DMS79 treated with DMSO at 0.1 percent for 48 hours (cell line): Measurements from ENCODE around the gene AFTPH.

Experiments used
- DNase-seq: peaks from one replicate; lab custom pipeline; 2025; lab: John Stamatoyannopoulos, UW

AFTPH gene

DNA sequence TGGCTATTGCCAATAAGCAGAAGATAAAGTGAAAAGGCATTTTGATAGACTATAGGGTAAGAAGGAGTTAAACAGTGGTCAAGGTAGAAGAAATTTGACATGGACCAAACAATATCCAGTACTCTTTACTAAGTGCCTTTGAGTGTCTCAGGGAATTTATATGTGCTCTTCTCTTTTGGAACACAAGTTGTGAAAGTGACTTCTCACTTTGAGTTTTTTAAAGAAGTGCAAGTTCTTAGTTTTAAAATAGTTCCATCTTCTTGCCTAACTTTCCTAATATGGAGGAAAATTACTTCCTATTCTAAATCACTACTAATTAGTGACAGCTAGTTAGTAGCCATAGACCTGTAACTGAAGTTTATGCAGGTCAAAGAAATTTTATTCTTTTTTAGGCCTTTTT lies 63.4 kb downstream of the AFTPH start:
- DNase-seq: no peak

DNA sequence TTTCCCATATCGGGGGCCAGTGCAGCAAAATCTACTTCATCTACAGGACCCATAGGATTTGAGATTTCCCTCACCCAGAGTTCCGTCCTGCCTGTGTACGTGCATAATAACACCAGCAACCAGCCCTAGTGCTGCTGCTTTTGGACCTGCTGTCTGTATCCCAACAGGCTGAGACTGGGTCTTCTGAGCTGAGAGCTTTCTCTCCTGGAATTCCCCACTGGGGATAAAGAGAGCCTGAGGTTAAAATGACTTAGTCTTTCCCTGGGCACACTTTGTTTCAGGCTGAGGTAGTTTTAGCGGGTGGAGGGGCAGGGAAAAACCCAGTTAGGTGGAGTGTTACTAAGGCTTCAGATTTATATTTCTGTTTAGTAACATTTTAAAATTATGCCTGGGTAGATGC lies 67.1 kb downstream of the AFTPH start:
- no peak for DNase-seq

DNA sequence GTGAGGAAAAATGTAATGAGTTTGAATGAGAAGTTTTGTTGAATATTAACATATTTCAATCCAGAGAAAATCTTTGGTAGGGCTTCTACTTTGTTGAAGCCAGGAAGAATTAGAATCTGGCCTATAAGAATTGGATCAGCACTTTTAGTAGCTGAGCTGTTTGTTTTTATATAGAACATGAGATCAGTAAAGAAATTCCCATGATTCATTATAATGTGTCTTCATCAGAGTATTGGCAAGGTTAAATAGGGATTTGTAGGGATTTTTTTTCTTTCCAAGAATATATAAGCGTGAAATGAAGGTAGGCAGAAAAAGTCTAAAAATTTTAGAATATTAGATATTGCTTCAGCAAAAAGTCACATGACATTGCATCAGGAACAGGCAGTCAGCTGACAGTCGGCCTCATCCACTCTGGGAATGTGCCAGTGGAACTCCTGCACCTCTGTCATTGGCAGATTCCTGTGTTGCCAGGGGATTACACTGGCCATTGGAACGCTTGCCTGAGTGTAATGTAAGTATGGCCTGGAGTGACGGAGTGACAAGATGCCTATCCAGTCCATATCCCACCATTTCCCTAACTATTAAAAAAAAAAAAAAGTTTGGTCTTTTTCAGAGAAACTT lies 69.0 kb downstream of the AFTPH start:
- no peak for DNase-seq

DNA sequence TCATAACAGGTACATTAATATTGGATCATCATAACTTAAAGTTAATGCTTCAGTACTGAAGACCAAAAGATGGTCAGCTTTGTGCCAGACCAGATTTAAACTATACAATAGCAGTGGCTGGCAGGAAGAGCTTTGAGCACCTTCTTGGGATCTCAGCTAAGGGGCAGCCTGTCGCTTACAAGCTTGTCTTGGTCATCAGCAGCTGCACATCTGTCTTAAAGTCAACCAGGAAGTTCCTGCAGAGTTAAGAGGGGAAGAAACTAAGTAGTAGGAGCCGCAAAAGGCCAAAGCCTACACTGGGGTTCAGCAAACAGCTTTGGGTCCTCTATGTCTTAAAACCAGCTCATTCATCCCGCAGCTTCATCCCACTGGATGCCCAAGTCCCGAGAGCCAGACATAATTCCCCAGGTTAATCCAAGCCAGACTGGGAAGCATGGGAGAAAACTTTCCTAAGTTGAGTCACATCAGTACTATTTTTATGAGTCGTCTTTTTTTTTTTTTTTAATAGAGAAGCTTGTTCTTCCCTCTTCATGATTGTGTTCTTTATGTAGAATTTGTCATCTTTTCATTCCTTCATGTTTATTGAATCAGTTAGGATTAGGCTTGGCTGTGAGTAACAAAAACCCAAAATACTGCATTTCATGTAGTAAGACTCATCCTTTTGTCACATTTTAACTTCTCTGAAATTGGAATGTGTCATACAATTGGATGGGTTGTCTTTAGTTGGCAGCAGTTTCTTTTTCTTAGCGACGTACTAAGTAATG lies 70.3 kb downstream of the AFTPH start:
- no peak for DNase-seq

DNA sequence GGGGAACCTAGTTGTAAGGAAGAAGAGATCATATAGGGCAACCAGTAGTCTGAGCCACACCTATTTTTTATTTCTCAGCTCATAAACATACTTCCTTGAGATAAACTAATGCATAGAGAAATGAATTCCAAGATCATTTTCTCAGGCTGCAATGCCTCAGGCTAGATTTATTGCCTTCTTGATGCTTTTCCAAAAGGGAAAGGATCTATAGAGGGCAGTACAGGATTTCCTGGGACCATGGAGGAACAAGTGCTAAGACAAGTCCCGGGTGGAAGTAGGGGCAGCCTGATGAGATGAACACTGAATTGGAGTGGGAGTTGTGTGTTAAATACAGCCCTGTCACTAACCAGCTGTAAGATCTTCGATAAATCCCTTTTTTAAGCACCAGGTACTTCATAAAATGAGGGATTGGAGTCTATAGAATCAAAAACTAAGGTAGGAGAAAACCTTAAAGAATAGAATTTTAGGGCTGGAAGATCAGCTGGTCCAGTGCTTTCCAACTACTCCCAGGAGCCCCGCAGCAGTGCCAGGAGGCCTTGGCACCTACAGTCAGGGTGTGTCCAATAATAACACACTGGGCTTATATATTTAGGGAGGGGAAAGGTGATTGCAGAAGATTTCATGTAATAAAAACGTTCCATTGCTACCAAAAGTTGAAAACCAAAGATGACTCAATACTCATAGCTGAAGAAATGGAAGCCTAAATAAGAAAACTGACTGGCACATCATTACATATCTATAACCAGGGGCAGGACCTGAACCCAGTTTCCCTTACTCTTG lies 71.5 kb downstream of the AFTPH start:
- no peak for DNase-seq

DNA sequence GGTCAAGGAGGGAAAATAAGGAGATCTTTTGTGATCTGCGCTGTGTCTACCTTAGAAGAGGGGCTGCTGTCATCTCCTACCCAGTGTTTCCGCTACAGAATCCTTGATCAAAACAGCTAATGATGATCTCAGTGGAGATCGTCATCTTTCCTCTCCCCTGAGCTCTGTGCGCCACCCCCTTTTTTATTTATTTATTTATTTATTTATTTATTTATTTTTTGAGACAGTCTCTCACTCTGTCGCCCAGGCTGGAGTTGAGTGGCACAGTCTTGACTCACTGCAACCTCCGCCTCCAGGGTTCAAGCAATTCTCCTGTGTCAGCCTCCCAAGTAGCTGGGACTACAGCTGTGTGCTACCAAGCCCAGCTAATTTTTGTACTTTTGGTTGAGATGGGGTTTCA lies 74.1 kb downstream of the AFTPH start:
- no peak for DNase-seq

DNA sequence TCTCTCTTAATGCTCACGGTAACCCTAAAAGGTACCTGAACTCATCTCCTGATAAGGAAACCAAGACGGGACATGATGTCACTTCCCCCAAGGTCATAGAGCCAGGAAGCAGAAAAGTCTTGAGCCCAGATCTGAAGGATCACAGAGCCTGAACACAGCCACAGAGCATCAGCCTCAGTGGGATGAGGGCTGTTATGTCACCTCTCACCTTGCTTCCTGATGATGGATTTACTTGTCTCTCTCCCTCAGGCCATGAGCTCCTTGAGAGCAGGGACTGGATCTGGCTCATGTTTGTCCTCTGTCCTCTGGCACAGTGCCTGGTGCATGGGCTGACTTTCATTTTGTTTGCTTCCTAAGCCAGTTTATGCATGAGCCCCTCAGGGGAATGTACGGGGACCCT lies 75.3 kb downstream of the AFTPH start:
- peak; percentile 61 for DNase-seq

DNA sequence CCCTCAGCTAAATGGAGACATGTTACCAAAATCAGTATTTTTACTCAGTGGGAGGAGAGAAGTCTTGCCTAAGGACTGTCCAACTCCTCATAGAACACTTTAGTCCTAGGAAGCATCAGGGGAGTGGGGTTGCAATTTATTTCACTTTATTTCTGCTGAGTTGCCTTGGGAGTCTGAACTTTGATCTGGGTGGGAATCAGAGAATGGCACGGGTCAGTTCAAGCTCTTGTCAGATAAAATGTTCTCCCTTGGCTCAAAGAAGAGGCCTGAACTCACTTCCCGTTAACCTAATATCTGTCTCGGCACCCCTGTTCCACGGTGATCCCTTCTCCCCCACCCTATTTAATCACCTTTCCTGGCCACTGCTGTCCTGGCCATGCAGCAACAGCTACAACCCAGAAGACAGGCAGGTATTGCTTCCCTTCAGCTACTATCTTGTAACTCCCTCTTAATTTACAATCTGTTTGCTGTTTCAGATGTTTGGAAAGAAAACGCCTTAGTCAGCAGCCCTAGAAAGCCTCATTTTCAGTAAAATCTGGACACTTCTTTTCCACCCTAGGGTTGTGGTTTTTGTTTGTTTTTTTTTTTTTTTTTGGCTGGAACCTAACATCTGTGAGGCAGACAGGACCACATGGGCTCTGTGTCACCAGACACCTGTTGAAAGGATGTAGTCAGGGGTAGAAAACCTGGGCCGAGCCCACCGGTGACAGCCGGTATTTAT lies 77.1 kb downstream of the AFTPH start:
- DNase-seq: no peak

DNA sequence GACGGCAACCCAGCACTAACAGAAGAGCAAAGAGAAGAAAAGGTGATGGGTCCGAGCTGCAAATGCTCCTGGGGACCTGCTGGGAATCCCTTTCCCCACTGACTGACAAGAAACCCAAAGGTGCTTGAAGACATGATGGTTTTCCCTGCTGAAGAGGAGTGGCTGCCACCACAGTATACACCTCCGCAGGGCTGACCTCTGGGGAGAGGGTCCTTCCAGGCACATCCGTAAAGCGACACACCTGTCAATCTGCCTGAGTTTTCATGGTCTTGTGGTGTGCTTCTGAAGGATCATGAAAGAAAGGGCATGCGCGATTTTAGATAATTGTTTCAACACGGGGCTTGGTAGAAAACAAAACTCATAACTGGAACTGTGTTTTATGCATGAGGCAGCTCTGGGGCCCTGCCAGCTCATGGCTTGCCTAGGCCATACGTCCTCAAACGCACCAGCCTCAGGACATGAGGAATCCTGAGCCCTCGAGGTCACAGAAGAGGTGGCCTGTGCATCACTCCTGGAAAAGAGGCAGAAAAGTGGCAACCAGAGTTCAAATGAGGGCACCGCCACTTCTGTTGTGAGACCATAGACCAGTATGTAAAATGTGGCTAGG lies 77.8 kb downstream of the AFTPH start:
- no peak for DNase-seq

DNA sequence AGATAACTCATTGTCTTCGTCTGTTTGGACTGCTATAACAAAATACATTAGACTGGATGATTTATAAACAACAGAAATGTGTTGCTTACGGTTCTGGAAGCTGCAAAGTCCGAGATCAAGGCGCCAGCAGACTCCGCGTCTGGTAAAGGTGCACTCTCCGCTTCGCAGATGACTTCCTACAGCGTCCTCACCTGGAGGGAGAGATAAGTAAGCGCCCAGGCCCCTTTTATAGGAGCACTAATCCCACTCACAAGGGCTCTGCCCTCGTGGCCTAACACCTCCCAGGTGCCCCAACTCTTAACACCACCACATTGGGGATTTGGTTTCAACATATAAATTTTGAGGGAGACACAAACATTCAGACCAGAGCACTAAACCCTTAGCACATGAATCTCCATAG lies 78.3 kb downstream of the AFTPH start:
- no peak for DNase-seq

DNA sequence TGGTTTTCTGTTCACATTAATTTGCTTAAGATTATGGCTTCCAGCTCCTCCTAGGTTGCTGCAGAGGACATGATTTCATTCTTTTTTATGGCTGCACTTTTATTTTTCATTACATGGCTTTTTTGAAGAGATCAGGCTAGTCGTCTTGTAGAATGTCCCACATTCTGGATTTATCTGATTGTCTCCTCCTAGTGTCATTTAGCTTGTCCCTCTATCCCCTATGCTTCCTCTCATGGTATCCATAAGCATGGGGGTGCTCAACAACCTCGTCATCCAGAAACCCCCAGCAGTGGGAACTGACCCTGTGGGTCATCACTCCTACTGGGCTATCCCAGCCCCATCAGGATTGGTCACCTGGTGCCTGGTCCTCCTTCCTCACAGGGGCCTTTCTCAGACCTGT lies 80.0 kb downstream of the AFTPH start:
- DNase-seq: no peak

DNA sequence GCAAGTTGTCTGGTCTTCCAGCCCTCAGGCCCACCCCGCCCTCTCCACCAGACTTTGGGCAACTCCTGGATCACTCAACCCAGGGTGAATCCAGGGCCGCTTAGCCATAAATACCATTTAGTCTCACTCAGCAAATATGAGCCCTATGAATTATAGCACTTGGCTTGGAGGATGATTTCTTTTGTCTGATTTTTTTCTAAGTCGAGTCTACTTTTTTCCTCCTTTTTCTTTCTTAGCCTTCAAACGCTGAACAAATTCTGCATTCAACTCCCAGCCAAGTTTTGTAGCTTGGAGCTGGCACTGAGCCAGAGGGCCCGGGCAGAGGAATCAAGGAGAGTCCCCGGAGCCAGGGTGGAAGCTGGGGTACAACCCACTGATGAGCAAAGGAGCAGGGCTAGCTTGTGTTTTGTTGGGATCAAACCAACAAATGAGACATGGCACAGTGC lies 80.9 kb downstream of the AFTPH start:
- peak; percentile 10 for DNase-seq

DNA sequence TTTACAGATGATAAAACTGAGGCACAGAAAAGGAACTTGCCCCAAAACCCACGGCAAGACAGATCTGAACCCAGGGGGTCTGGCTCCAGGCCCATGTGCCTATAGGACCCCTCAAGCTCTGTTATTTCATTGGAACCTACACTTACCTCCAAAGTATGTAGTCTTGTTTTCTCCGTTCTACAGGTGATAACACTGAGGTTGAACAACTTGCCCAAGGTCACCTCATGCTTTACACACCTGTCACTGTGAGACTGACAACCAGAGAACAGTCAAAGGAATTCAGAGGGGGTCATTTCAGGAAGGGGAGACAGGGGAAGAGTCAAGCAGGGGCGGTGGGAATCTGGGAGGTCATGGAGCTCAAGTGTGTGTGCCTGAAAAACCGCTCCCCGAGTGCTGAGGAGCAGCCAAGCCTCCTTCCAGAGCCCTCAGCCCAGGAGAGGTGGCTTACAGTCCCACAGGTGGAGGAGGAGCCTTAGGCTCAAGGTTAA lies 81.9 kb downstream of the AFTPH start:
- no peak for DNase-seq

DNA sequence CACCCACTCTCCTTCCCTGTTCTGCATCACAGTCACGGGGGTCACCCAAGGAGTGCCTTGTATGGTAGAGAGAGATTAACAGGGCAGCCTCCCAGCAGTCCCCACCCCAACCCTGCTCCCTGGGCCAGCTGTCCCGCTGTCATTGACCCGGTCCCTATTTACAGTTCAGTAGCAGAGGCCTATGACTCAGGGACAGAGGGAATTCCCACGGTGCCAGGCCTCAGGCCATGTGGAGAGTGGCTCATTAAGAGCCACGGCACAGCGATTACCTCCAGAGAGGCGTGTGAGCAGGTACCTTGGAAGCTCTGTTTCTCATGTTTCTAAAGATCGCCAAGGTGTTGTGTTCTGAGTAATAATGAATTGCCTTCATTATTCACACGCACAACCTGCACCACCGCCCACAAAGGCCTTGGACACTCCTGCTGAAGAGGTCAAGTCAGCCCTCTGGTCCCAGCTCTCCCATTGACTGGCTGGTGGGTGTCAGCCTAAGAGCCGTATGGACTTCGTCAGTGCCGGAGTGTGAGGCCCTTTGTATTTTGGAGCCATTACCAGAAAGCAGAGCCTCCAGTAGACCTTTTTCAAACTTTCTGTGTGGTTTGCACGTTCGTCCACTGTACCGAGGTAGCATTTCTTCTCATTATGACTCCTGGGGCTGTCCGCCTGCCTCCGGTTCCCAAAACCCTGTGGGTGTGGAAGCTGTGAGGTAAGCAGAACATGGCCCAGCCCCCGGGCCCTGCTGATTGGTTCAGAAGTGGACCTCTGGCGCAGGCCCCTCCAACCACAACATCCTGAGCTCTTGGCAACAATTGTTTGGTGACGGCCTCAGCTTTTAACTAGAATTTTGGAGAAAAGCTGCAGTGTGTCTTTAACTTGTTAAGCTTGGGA lies 82.6 kb downstream of the AFTPH start:
- DNase-seq: no peak

DNA sequence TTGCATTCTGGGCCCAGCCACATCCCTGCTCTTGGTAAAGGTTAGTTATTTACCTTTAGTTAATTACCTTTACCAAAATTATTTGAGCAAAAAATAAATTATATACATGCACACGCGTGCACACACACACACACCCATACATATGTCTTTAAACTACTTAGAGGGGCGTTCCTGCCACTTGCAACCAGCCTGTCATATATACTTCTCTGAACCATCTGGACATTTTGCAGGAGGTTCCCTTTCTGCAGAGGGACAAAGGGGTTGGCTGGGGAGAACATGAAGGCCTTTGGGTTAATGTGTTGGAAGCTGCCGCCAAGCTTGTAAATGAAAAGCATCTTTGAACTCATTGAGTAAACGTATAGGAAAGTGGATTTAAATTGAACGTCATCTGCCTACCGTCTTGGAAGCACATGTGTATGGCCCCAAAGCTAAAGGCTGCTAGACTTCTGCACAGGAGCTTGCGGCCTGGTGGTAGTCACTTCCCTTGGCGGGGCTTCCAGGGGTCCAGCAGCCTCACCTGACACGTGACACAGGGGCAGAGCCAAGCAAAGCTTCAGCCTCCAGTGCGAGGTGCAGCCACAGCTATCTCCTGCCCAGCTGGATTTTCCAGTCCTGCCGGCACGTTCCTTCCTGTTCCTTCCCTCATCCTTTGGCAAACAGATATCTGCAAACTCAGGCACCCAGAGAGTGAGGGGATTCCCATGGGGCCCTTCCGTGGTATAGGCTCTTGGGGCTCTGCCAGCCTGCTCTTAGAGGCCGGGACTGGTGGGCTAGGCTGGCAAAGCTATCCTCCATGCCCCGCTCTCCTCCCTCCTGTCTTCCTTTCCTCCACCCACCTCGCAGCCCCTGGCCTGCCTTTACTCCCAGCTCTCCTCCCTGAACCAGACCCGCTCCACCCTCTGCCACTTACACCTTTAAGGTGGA lies 83.5 kb downstream of the AFTPH start:
- no peak for DNase-seq

DNA sequence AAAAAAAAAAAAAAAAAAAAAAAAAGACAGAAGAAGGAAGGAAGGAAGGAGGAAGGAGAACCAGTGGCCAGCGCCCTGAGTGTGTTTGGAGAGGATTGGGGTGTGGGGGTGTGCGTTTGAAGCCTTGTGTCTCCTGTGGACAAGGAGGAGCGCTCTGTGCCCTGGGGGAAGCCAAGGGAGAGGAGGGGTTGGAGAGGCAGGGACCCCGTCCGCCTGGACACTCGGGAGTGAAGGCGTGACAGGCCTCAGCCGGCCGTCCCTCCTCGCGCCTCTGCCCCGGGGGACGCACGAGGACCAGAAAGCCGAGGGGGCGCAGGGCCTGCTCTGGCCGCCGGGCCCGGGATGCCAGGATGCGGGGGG lies 84.7 kb downstream of the AFTPH start:
- DNase-seq: no peak

DNA sequence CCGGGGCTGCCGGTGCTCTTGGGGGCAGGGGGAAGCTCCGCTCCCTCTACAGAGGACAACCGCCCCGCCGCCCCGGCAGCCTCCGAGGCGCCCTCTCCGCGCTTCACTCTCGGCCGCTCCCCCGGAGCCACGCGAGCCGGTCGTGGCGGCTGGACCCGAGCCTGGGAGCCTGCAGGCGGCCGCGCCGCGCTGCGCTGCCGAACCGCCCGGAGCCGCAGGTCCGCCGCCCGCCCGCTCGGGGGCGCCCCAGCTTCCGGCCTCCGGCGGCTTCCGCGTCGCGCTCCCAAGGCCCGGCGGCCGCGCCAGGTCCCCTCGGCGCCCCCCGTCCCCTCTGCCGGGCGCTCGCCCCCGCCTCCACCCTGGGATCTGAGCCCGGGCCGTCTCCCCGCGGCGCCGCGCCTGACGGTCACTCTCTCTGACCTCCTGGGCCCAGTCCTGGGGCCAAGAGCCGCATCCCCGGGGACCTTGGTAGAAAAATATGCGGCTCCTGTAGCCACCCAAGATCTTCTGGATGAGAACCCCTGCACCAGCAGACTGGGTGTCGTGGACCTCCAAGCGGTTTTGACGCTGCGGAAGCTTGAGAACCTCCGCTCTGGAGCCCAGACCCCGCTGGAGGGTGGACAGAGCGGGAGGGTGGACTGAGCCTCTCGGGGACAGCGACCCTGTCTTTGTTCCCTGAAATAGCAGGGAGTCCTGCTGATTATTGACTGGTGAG lies 85.3 kb downstream of the AFTPH start:
- DNase-seq: no peak

DNA sequence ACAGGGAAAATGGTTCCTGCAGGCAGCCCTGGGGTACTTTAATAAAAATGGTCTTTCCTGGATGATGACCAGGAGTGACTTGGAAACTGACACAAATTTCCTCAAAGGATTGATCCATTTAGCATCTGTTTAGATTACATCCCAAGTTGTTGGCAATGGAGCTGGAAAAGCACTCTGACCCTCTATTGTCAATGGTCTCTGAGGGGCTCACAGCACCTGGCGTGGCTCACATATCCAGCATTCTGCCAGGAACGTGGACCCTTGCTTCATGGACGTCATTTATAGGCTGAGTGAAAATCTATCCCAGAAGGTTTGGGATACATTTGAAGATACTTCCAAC lies 85.8 kb downstream of the AFTPH start:
- DNase-seq: no peak

DNA sequence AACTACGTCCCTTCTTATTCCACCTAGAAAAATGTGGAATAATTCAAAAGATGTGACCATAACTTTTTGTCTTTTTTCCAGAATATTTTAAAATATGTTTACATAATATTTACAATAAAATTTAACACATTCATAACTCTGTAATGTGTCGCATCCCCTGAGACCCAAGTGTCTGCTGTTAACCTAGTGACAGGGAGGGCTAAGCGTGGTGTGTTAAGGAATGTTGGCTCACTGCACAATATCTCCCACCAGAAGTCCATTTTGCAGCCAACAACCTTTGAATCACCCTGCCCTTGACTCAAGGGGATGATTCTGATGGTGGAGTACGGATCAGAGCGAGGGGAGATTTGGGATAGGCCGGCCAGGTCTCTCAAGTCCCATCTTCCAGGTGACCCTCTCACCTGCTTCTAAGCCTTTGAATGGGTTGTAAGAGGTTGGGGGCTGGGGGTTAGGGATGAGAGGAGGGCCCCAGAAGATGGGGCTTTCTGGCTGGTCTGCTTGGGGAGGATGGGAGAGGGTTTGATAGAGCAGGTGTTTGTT lies 86.3 kb downstream of the AFTPH start:
- DNase-seq: no peak
